PC-9 (cell line): ENCODE data around the gene TMEM272. TPM values are rescaled to one million over a fixed set of nuclear protein-coding genes. Genes with fewer than 3 reads are reported as not detected.

ENCODE experiments used
- BruUV-seq: library from RNA; stranded (reverse); fragments of 400-500 nt; replicated peaks from 2 replicates; lab custom pipeline; 2021; lab: Mats Ljungman, UMichigan
- CTCF ChIA-PET: fragments of 300-600 bp; sonication (Branson Sonifier 250); formaldehyde crosslinking; loops from one replicate; lab custom pipeline; 2022; ENCODE audit warnings: antibody characterized with exemption; lab: Charles Lee
- POLR2A ChIA-PET: fragments of 300-600 bp; sonication (Branson Sonifier 250); formaldehyde crosslinking; loops from one replicate; lab custom pipeline; 2022; ENCODE audit warnings: antibody characterized with exemption; ENCODE audit not compliant: unreplicated experiment; lab: Charles Lee
- DNase-seq, 2 experiments: peaks; one replicate each; pipeline versions ENCODE4 v3.0.0 to v3.0.0-alpha.2; 2015 to 2022; ENCODE audit warnings: mixed read lengths in 1 of 2
- H2AFZ ChIP-seq: fragments of 200-600 bp; sonication (generic); 2 replicates; pipeline ENCODE4 v1.8.1; 2017; ENCODE audit warnings: antibody characterized with exemption
- H3F3A ChIP-seq: fragments of 200-600 bp; sonication (generic); 2 replicates; pipeline ENCODE4 v1.8.1; 2017; ENCODE audit warnings: antibody characterized with exemption, mild to moderate bottlenecking, low read depth; ENCODE audit not compliant: insufficient read depth
- H3K27ac ChIP-seq: fragments of 200-600 bp; sonication (generic); 2 replicates; pipeline ENCODE4 v1.6.1; 2016; ENCODE audit warnings: mixed run types
- H3K27me3 ChIP-seq: fragments of 200-600 bp; sonication (generic); 2 replicates; pipeline ENCODE4 v1.6.1; 2016; ENCODE audit warnings: low read depth, mixed run types; ENCODE audit not compliant: insufficient read depth
- H3K36me3 ChIP-seq: fragments of 200-600 bp; sonication (generic); 2 replicates; pipeline ENCODE4 v1.6.1; 2016; ENCODE audit warnings: low read depth, mixed run types
- H3K4me1 ChIP-seq: fragments of 200-600 bp; sonication (generic); replicated peaks from 2 replicates; pipeline ENCODE4 v1.6.1; 2016; ENCODE audit warnings: mixed run types; ENCODE audit not compliant: insufficient read depth
- H3K4me2 ChIP-seq: fragments of 200-600 bp; sonication (generic); 2 replicates; pipeline ENCODE4 v1.6.1; 2017; ENCODE audit warnings: mixed run types
- H3K4me3 ChIP-seq: fragments of 200-600 bp; sonication (generic); 2 replicates; pipeline ENCODE4 v1.6.1; 2016; ENCODE audit warnings: mixed run types
- H3K79me2 ChIP-seq: fragments of 200-600 bp; sonication (generic); 2 replicates; pipeline ENCODE4 v1.6.1; 2017; ENCODE audit warnings: low read depth, mixed run types
- H3K9me2 ChIP-seq: fragments of 200-600 bp; sonication (generic); 2 replicates; pipeline ENCODE4 v1.8.1; 2017; ENCODE audit warnings: mild to moderate bottlenecking; ENCODE audit not compliant: insufficient read depth
- H3K9me3 ChIP-seq: fragments of 200-600 bp; sonication (generic); 2 replicates; pipeline ENCODE4 v1.8.1; 2016; ENCODE audit warnings: low read depth; ENCODE audit not compliant: insufficient read depth
- H4K20me1 ChIP-seq: fragments of 200-600 bp; sonication (generic); 2 replicates; pipeline ENCODE4 v1.8.1; 2017; ENCODE audit not compliant: insufficient read depth
- CTCF ChIP-seq: fragments of 200-600 bp; sonication (generic); conservative IDR thresholded peaks from 2 replicates; pipeline ENCODE4 v1.6.1; 2017; ENCODE audit warnings: mixed run types, antibody characterized with exemption, mild to moderate bottlenecking, moderate library complexity
- EZH2 ChIP-seq: fragments of 200-600 bp; sonication (generic); IDR thresholded peaks from 2 replicates; pipeline ENCODE4 v1.8.0; 2017; ENCODE audit warnings: antibody characterized with exemption, low read depth
- intact Hi-C: fragments of 100-400 bp; cut with micrococcal nuclease; formaldehyde crosslinking; loops from one replicate; pipeline ENCODE4 v1.10.0; 2022; ENCODE audit not compliant: unreplicated experiment
- total RNA-seq: library from RNA; stranded (reverse); gene quantifications from 2 replicates; pipeline ENCODE4 v1.2.3, GENCODE V29; 2021

Gene TMEM272
- total RNA-seq, 1 experiment from 2014 or later, result not detected

- no peaks in the 10 kb centered on the region for H3F3A ChIP-seq
- DNase-seq, result no peak
- no peaks in the 10 kb centered on the region for H3K79me2 ChIP-seq
- no TSS peak for BruUV-seq
- TF ChIP-seq EZH2, result no peak
- no peak for TF ChIP-seq CTCF
- POLR2A ChIA-PET, result no interaction called here
- no peaks in the 10 kb centered on the region for H3K9me2 ChIP-seq
- H2AFZ ChIP-seq, result no peak overlapping the region
- no peaks in the 10 kb centered on the region for H3K36me3 ChIP-seq
- H3K4me2 ChIP-seq, result no peak overlapping the region
- intact Hi-C loops, result no loop called here
- peaks cover 28% of the 10 kb centered on the region for H3K27me3 ChIP-seq
- H3K27ac ChIP-seq, result no peak overlapping the region
- no peaks in the 10 kb centered on the region for H3K9me3 ChIP-seq
- CTCF ChIA-PET, result no interaction called here
- H3K4me3 ChIP-seq, result no peak overlapping the region
- no peaks in the 10 kb centered on the region for H4K20me1 ChIP-seq
- no peaks in the 10 kb centered on the region for H3K4me1 ChIP-seq
These were observed 29.7 kb upstream of the TMEM272 start for GRCh38 chr13:51874651-51875050.

- intact Hi-C loops, result no loop called here
- CTCF ChIA-PET, result interaction anchor here (0.6 kb wide), 1 partner anchor 583 kb away, joined by 3 read pairs; no protein-coding TSS in a partner anchor
- Histone ChIP-seq H3K27ac (no peak overlapping the region), H2AFZ (no peak overlapping the region), H3K4me1 (no peaks in the 10 kb centered on the region), H3K79me2 (no peaks in the 10 kb centered on the region), H3K4me2 (no peak overlapping the region), H3F3A (no peaks in the 10 kb centered on the region), H3K9me3 (no peaks in the 10 kb centered on the region), H3K9me2 (no peaks in the 10 kb centered on the region), H3K27me3 (peaks cover 28% of the 10 kb centered on the region), H3K4me3 (no peak overlapping the region), H3K36me3 (no peaks in the 10 kb centered on the region), H4K20me1 (no peaks in the 10 kb centered on the region)
- no TSS peak for BruUV-seq
- TF ChIP-seq CTCF (no peak), EZH2 (no peak)
- no peak for DNase-seq
- POLR2A ChIA-PET, result no interaction called here
These were observed 28.9 kb upstream of the TMEM272 start for GRCh38 chr13:51873837-51874236.

GRCh38 chr13:51873117-51873798 is 28.3 kb upstream of the TMEM272 start:
- no peaks in the 10 kb centered on the region for H3K9me3 ChIP-seq
- no peaks in the 10 kb centered on the region for H3F3A ChIP-seq
- no peak for DNase-seq
- no TSS peak for BruUV-seq
- no peaks in the 10 kb centered on the region for H3K79me2 ChIP-seq
- H3K4me1 ChIP-seq, result no peaks in the 10 kb centered on the region
- TF ChIP-seq CTCF, result no peak
- TF ChIP-seq EZH2, result no peak
- CTCF ChIA-PET, result interaction anchor here (0.6 kb wide), 1 partner anchor 583 kb away, joined by 3 read pairs; no protein-coding TSS in a partner anchor
- POLR2A ChIA-PET, result no interaction called here
- H3K9me2 ChIP-seq, result no peaks in the 10 kb centered on the region
- peaks cover 33% of the 10 kb centered on the region for H3K27me3 ChIP-seq
- no peaks in the 10 kb centered on the region for H4K20me1 ChIP-seq
- H3K4me2 ChIP-seq, result no peak overlapping the region
- H2AFZ ChIP-seq, result no peak overlapping the region
- intact Hi-C loops, result no loop called here
- H3K4me3 ChIP-seq, result no peak overlapping the region
- no peak overlapping the region for H3K27ac ChIP-seq
- H3K36me3 ChIP-seq, result no peaks in the 10 kb centered on the region
